GM12864 (cell line): ENCODE results near the gene HFM1.
"Not testable (repeated sequence)": the region's sequence is repeated elsewhere in the genome, so short reads cannot be mapped to it uniquely, and the experiment has no call there.

Source experiments
- DNase-seq: peaks from one replicate; pipeline ENCODE4 v3.0.0-alpha.2; 2011; ENCODE audit warnings: low read depth
- H3K4me3 ChIP-seq: 2 replicates; pipeline ENCODE4 v1.5.1; 2011; ENCODE audit warnings: mild to moderate bottlenecking, low read depth, low read length, control low read depth
- CTCF ChIP-seq: IDR thresholded peaks from 2 replicates; pipeline ENCODE4 v1.5.1; 2011; ENCODE audit warnings: low read depth, mild to moderate bottlenecking, moderate library complexity, low read length, control low read depth, inconsistent platforms; ENCODE audit errors: missing control alignments

The HFM1 gene

GRCh38 chr1:91404151-91405012 is at the start of gene HFM1:
Gene HFM1, minus strand, starts transcription at chr1:91404837. Its CDS starts 3,755 bp downstream, at chr1:91401082.
- DNase-seq, result peak; percentile 35
- TF ChIP-seq CTCF, result no peak
- peak within 1 kb of the TSS; percentile 54 for H3K4me3 ChIP-seq

GRCh38 chr1:91454136-91454535 is 49.5 kb upstream of the HFM1 start:
- no peak for TF ChIP-seq CTCF
- DNase-seq, result no peak
- no peak overlapping the region for H3K4me3 ChIP-seq

GRCh38 chr1:91450260-91450659 is 45.6 kb upstream of the HFM1 start:
- DNase-seq, result no peak
- no peak for TF ChIP-seq CTCF
- no peak overlapping the region for H3K4me3 ChIP-seq

GRCh38 chr1:91447782-91448181 is 43.1 kb upstream of the HFM1 start:
- not testable (repeated sequence) for H3K4me3 ChIP-seq, DNase-seq

- not testable (repeated sequence) for DNase-seq, H3K4me3 ChIP-seq
Measured at GRCh38 chr1:91441980-91442379, 37.3 kb upstream of the HFM1 start.

- no peak overlapping the region for H3K4me3 ChIP-seq
- no peak for TF ChIP-seq CTCF
- DNase-seq, result no peak
Measured at GRCh38 chr1:91440847-91441246, 36.2 kb upstream of the HFM1 start.

GRCh38 chr1:91439016-91439415 is 34.4 kb upstream of the HFM1 start:
- no peak overlapping the region for H3K4me3 ChIP-seq
- no peak for DNase-seq
- TF ChIP-seq CTCF, result no peak

GRCh38 chr1:91428182-91428798 is 23.7 kb upstream of the HFM1 start:
- no peak for TF ChIP-seq CTCF
- no peak overlapping the region for H3K4me3 ChIP-seq
- DNase-seq, result no peak
